ENCODE results near the gene SEC61G.
A peak's percentile ranks its signal among the peaks of the same experiment; 100 is the strongest.

The SEC61G gene

DNA sequence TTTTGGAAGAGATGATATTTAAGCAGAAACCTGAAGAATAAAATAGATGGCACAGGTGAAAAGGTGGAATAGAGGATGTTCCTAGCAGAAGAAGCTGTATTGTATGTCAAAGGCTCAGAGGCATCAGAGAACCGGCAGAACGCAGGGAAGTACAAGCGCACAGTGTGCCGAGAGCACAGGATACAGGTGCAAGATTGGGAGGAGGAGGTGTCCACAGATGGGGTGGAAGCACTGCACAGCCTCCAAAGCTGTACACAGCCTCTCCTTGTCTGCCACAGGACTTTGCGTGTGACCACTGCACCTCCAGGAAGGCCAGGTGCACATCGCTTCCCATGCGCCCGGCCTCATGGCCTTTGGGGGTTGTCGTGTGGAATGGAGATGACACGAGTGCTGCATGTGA is 23.3 kb upstream of the SEC61G start:
- Histone ChIP-seq H3K27ac (ENCODE audit: low read depth, low read length) (no peak overlapping the region), H3K36me3 (ENCODE audit: insufficient read depth, low read length) (no peaks in the 10 kb centered on the region), H3K4me3 (ENCODE audit: low read depth in 1 of 2, low read length in 2 of 2) (no peak overlapping the region), H3K9ac (ENCODE audit: low read length) (no peak overlapping the region), H3K9me3 (ENCODE audit: low read length) (no peaks in the 10 kb centered on the region), H3K27me3 (ENCODE audit: control insufficient read depth in 1 of 2, insufficient read depth in 2 of 2, low read length in 2 of 2) (peaks cover 0 to 5% of the 10 kb centered on the region in 2 donors), H3K4me1 (ENCODE audit: insufficient read depth, low read length) (no peaks in the 10 kb centered on the region)

DNA sequence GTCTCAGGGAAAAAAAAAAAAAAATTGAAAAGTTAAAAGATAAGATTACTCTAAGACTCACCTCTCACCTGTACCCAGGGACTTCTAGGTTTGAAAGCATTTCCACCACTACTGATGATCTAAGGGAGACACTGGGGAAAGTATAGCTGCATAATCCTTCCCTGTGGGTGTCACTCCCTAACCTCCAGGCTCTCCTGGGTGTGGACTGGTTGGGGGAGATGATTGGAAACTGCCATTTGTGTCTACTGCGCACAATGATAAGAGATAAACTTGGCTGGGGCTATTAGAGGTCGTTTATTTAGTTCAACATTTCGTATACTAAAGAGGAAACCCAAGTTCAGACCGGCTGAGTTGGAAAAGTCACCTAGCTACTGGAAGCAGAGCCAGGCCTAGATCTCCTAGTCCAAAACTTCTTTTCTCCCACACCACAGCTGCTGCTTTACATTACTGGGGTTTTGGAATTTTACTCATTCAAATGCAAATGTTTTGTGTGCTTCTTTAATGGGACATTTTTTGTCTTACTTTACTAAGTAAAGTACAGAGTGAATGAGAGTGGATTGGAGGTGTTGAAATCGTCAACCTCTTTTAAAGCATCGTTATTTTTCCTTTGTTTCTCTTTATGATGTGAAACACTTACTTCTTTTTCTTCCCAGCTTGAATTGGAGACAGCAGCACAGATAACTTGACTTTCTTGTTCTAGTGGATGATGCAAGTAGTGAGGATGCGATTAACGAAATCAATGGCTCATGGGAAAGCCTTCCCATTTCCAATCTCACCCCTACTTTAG is 22.3 kb upstream of the SEC61G start:
- H3K4me1 ChIP-seq (ENCODE audit: insufficient read depth, low read length): no peaks in the 10 kb centered on the region
- peaks cover 0 to 5% of the 10 kb centered on the region in 2 donors for H3K27me3 ChIP-seq (ENCODE audit: control insufficient read depth in 1 of 2, insufficient read depth in 2 of 2, low read length in 2 of 2)
- no peaks in the 10 kb centered on the region for H3K36me3 ChIP-seq (ENCODE audit: insufficient read depth, low read length)
- no peak overlapping the region for H3K27ac ChIP-seq (ENCODE audit: low read depth, low read length)
- no peak overlapping the region for H3K4me3 ChIP-seq (ENCODE audit: low read depth in 1 of 2, low read length in 2 of 2)
- H3K9me3 ChIP-seq (ENCODE audit: low read length): no peaks in the 10 kb centered on the region
- H3K9ac ChIP-seq (ENCODE audit: low read length): no peak overlapping the region

DNA sequence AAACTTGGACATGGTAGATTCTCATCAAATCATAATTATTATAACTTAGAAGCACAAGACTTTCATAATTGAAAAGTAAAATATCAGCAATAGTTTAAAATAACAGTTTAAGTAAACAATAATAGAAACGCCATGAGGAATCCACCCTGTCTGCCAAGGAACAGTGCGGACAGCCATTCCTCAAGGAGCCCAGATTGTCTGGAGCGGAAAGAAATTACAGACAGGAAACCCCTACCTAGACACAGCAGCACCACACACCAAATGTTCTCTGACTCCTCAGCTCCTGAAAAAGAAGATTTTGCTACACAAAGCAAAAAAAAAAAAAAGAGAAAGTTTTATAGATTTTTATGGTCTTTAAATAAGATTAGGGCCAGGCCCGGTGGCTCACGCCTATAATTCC is 21.5 kb upstream of the SEC61G start:
- Histone ChIP-seq H3K27ac (ENCODE audit: low read depth, low read length) (no peak overlapping the region), H3K27me3 (ENCODE audit: control insufficient read depth in 1 of 2, insufficient read depth in 2 of 2, low read length in 2 of 2) (peaks cover 0 to 5% of the 10 kb centered on the region in 2 donors), H3K36me3 (ENCODE audit: insufficient read depth, low read length) (no peaks in the 10 kb centered on the region), H3K4me1 (ENCODE audit: insufficient read depth, low read length) (no peaks in the 10 kb centered on the region), H3K9ac (ENCODE audit: low read length) (no peak overlapping the region), H3K4me3 (ENCODE audit: low read depth in 1 of 2, low read length in 2 of 2) (no peak overlapping the region), H3K9me3 (ENCODE audit: low read length) (no peaks in the 10 kb centered on the region)

DNA sequence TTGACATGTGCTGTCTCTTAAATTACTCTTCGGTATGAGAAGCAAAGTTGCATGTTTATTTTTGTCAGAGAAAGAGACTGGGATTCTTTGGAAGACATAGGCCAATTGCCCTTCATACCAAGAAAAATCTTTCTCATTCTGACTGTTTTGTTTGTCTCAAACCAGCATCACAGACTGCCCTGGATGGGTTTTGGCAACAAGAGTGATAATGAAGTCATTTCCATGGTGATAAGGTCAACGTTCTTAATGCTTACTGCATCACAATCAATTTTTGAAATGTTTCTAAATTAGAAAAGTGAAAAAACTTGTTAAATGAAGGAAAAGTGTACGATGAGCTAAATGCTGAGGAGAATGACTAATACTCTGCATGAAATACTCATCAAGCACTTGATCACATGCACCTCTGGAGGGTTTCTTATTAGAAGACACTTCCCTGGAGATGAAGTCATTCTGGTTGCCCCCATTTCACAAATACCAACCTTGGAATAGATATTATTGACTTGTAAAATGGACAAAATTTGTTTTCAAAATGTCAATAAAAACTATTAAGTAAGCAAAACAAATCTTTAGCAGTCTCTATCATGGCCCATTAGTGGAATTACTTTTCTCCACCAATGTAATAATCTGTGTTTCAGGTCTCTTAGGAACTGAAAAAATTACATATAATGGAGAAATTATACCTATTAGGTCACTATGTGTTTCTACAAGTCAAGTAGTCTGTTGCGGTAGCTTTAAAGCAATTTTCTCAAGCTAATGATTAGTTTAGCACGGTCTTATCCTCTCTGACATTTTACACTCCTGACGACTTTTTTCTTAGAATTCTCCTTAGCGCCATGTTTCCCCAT is 19.9 kb upstream of the SEC61G start:
- no peaks in the 10 kb centered on the region for H3K9me3 ChIP-seq (ENCODE audit: low read length)
- no peak overlapping the region for H3K9ac ChIP-seq (ENCODE audit: low read length)
- no peaks in the 10 kb centered on the region for H3K36me3 ChIP-seq (ENCODE audit: insufficient read depth, low read length)
- H3K4me1 ChIP-seq (ENCODE audit: insufficient read depth, low read length): no peaks in the 10 kb centered on the region
- H3K27me3 ChIP-seq (ENCODE audit: control insufficient read depth in 1 of 2, insufficient read depth in 2 of 2, low read length in 2 of 2): peaks cover 0 to 5% of the 10 kb centered on the region in 2 donors
- H3K4me3 ChIP-seq (ENCODE audit: low read depth in 1 of 2, low read length in 2 of 2): no peak overlapping the region
- H3K27ac ChIP-seq (ENCODE audit: low read depth, low read length): no peak overlapping the region

DNA sequence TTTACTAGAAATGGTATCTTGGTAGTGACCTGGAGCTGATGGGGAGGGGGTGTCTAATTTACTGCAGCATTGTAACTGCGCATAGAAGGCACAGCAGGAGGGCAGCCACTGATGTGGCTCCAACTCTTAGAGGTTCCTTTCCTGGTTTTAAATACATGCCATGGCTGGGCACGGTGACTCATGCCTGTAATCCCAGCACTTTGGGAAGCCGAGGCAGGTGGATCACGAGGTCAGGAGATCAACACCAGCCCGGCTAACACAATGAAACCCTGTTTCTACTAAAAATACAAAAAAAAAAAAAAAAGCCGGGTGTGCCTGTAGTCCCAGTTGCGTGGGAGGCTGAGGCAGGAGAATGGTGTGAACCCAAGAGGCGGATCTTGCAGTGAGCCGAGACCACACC is 19.2 kb upstream of the SEC61G start:
- H3K4me3 ChIP-seq (ENCODE audit: low read depth in 1 of 2, low read length in 2 of 2): no peak overlapping the region
- H3K27ac ChIP-seq (ENCODE audit: low read depth, low read length): no peak overlapping the region
- no peaks in the 10 kb centered on the region for H3K36me3 ChIP-seq (ENCODE audit: insufficient read depth, low read length)
- no peaks in the 10 kb centered on the region for H3K9me3 ChIP-seq (ENCODE audit: low read length)
- no peaks in the 10 kb centered on the region for H3K4me1 ChIP-seq (ENCODE audit: insufficient read depth, low read length)
- H3K9ac ChIP-seq (ENCODE audit: low read length): no peak overlapping the region
- H3K27me3 ChIP-seq (ENCODE audit: control insufficient read depth in 1 of 2, insufficient read depth in 2 of 2, low read length in 2 of 2): peaks cover 0 to 5% of the 10 kb centered on the region in 2 donors

DNA sequence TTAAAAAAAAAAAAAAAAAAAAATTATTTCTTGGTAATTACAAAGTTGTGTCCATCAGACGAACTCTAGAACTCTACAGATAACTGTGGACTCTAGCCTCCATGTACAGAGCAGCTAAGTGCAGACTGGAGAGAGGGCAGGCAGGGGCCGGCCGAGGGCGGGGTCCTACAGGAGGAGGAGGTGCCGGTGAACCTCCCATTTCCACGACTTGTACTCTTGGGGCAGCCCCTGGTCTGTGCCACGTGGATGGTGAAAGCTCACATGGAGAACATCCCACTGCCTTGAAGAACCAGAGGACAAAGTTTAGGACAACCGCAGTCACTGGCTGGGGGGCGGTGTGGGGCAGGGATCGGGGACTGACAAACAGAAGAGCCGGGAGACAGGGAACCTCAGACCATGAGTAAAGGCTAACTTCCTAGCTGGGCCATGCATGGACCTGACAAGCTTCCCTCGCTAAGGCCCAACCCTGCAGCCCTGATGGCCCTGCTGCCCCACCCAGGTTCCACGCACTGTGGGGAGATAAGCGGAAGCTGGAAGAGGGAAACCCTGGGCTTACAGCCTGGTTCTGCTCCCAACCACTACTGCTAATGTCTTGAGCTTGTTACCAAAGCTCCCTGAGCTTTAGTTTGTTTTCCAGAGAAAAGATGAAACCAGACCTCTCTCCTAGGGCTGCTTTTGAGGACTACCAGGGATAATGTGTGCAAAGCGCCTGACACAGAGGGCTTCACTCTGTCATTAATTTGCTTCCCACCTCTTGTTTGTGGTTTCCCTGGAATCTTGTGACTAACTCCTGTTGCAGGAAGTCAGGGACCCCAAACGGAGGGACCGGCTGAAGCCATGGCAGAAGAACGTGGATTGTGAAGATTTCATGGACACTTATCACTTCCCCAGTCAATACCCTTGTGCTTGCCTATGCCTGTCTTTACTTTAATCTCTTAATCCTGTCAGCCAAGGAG is 16.1 kb upstream of the SEC61G start:
- no peaks in the 10 kb centered on the region for H3K4me1 ChIP-seq (ENCODE audit: insufficient read depth, low read length)
- H3K4me3 ChIP-seq (ENCODE audit: low read depth in 1 of 2, low read length in 2 of 2): no peak overlapping the region

DNA sequence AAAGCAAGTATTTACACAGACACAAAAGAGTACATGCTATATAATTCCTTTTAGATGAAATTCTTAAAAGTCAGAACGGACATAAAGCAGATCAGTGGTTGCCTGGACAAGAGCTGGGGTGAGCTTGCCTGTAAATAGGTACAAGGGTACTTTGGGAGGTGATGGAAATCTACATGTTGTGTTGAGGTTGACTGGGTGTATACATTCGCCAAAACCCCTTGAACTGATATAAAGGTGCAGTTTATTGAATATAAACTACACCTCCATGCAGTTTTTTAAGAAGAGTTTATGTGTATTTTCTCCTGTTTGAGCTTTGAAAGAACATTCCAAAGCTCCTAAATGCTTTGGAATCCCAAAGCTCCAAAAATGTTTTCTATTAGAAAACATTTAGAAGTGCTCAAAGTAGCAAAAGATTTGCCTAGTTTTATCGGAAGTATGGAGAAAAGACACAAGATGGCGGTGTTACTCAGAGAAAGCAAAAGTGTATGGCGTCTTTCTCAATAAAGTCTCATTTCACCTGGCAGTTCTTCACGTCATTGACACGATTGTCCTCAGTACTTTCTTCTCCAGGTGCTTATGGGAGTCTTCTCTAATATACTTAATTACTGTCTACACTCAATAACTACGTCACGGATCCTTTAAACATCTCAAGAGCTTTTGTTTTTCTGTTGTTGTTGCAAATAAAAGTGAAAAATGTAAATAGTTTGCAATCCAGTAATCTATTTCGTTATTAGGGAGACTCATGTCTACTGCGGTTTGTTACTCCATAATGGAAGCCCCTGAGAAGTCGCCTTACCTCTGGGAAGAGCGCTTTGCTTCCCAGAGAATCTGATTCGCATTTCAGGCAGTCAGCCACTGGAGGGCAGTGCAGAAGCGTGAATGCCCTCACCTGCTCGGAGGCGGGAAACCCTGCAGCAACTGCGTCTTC is 14.7 kb upstream of the SEC61G start:
- Histone ChIP-seq H3K27ac (ENCODE audit: low read depth, low read length) (no peak overlapping the region), H3K27me3 (ENCODE audit: control insufficient read depth in 1 of 2, insufficient read depth in 2 of 2, low read length in 2 of 2) (peaks cover 0 to 5% of the 10 kb centered on the region in 2 donors), H3K9me3 (ENCODE audit: low read length) (no peaks in the 10 kb centered on the region), H3K4me1 (ENCODE audit: insufficient read depth, low read length) (no peaks in the 10 kb centered on the region), H3K4me3 (ENCODE audit: low read depth in 1 of 2, low read length in 2 of 2) (peak overlapping the region; percentile 12 to 43), H3K9ac (ENCODE audit: low read length) (no peak overlapping the region), H3K36me3 (ENCODE audit: insufficient read depth, low read length) (no peaks in the 10 kb centered on the region)

More for the DNA sequence above, 16.1 kb upstream of the SEC61G start:
- no peak overlapping the region for H3K9ac ChIP-seq (ENCODE audit: low read length)
- no peaks in the 10 kb centered on the region for H3K36me3 ChIP-seq (ENCODE audit: insufficient read depth, low read length)
- no peaks in the 10 kb centered on the region for H3K9me3 ChIP-seq (ENCODE audit: low read length)
- H3K27me3 ChIP-seq (ENCODE audit: control insufficient read depth in 1 of 2, insufficient read depth in 2 of 2, low read length in 2 of 2): peaks cover 0 to 5% of the 10 kb centered on the region in 2 donors
- H3K27ac ChIP-seq (ENCODE audit: low read depth, low read length): no peak overlapping the region

GRCh38 chr7:54769203-54769602 is 10.2 kb upstream of the SEC61G start:
- no peak overlapping the region for H3K9ac ChIP-seq (ENCODE audit: low read length)
- no peaks in the 10 kb centered on the region for H3K9me3 ChIP-seq (ENCODE audit: low read length)
- no peaks in the 10 kb centered on the region for H3K36me3 ChIP-seq (ENCODE audit: insufficient read depth, low read length)
- H3K27me3 ChIP-seq (ENCODE audit: control insufficient read depth in 1 of 2, insufficient read depth in 2 of 2, low read length in 2 of 2): no peaks in the 10 kb centered on the region
- H3K27ac ChIP-seq (ENCODE audit: low read depth, low read length): no peak overlapping the region
- no peaks in the 10 kb centered on the region for H3K4me1 ChIP-seq (ENCODE audit: insufficient read depth, low read length)
- H3K4me3 ChIP-seq (ENCODE audit: low read depth in 1 of 2, low read length in 2 of 2): no peak overlapping the region

DNA sequence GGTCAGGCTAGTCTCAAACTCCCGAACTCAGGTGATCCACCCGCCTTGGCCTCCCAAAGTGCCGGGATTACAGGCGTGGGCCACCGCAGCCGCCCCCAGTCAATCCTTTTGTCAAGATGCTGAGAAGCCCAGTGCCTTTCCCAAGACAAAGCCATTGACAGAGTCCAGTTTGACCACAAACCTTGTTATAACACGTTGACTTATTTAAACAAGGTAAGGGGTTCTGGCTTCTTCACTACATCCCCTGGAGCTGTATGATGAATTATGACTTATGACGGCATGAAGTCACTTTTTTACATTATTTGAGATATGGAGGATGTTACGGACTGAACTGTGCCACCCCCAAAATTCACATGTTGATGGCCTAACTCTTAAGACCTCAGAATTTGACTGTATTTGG is 5.8 kb upstream of the SEC61G start:
- Histone ChIP-seq H3K4me3 (ENCODE audit: low read depth in 1 of 2, low read length in 2 of 2) (no peak overlapping the region), H3K27ac (ENCODE audit: low read depth, low read length) (no peak overlapping the region), H3K9me3 (ENCODE audit: low read length) (no peaks in the 10 kb centered on the region), H3K27me3 (ENCODE audit: control insufficient read depth in 1 of 2, insufficient read depth in 2 of 2, low read length in 2 of 2) (no peaks in the 10 kb centered on the region), H3K9ac (ENCODE audit: low read length) (no peak overlapping the region), H3K4me1 (ENCODE audit: insufficient read depth, low read length) (peaks cover 3% of the 10 kb centered on the region), H3K36me3 (ENCODE audit: insufficient read depth, low read length) (no peaks in the 10 kb centered on the region)

DNA sequence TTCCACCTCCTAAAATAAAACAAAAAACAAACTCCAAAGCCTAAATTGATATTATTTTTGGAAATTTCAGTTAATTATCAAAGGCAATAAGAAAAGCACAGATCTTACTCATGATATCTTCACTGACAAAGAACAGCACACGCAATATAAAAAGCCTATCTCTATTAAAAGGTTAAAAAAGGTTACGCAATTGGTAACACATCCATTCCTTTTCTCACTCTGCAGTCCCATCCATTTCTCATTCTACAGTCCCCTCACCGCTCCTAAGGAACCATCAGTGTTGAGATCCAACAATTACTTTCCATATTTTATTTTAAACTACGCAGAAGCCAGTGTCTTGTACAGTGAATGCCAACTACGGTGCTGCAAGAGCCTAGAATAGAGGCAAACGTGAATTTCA is 1.3 kb downstream of the SEC61G start:
- Histone ChIP-seq H3K9me3 (ENCODE audit: low read length) (no peaks in the 10 kb centered on the region), H3K4me1 (ENCODE audit: insufficient read depth, low read length) (peaks cover 20% of the 10 kb centered on the region), H3K27ac (ENCODE audit: low read depth, low read length) (no peak overlapping the region), H3K36me3 (ENCODE audit: insufficient read depth, low read length) (peaks cover 19% of the 10 kb centered on the region), H3K27me3 (ENCODE audit: control insufficient read depth in 1 of 2, insufficient read depth in 2 of 2, low read length in 2 of 2) (no peaks in the 10 kb centered on the region), H3K9ac (ENCODE audit: low read length) (no peak overlapping the region), H3K4me3 (ENCODE audit: low read depth in 1 of 2, low read length in 2 of 2) (peak overlapping the region in 1 of 2 donors; percentile 86)
